WTC11 (cell line): Measurements from ENCODE around the gene GADL1. TPM values are rescaled to one million over a fixed set of nuclear protein-coding genes. Genes with fewer than 3 reads are reported as not detected.

Source experiments
- ATAC-seq: fragments of 200-7000 bp; cut with Tn5 transposase; 2 replicates; pipeline ENCODE4 v1.10.0; 2021; ENCODE audit warnings: mild to moderate bottlenecking, moderate library complexity
- CTCF ChIA-PET: fragments of 300-600 bp; sonication (Branson Sonifier 250); formaldehyde crosslinking; loops from one replicate; lab custom pipeline; 2021; ENCODE audit warnings: antibody characterized with exemption; lab: Charles Lee
- POLR2A ChIA-PET: fragments of 350-600 bp; sonication (Branson Sonifier 250); formaldehyde crosslinking; loops from one replicate; lab custom pipeline; 2021; ENCODE audit warnings: antibody characterized with exemption; lab: Charles Lee
- DNase-seq: peaks from one replicate; pipeline ENCODE4 v3.0.0; 2021; ENCODE audit warnings: low spot score
- H3K27ac Mint-ChIP-seq: 2 replicates; pipeline ENCODE4 v1.8.0; 2021; ENCODE audit warnings: mixed read lengths
- H3K27me3 Mint-ChIP-seq: 2 replicates; pipeline ENCODE4 v1.8.0; 2021; ENCODE audit warnings: low read depth, mild to moderate bottlenecking, moderate library complexity, mixed read lengths
- H3K36me3 Mint-ChIP-seq: 2 replicates; pipeline ENCODE4 v1.8.0; 2021; ENCODE audit warnings: mixed read lengths
- H3K4me1 Mint-ChIP-seq: 2 replicates; pipeline ENCODE4 v1.8.0; 2022; ENCODE audit warnings: mixed read lengths
- H3K4me3 Mint-ChIP-seq: 2 replicates; pipeline ENCODE4 v1.8.0; 2021; ENCODE audit warnings: mild to moderate bottlenecking, moderate library complexity, mixed read lengths
- H3K9me3 Mint-ChIP-seq: 2 replicates; pipeline ENCODE4 v1.8.0; 2021; ENCODE audit warnings: mixed read lengths
- ELF4 ChIP-seq: sonication (generic); formaldehyde crosslinking; IDR thresholded peaks from 2 replicates; pipeline ENCODE4 v1.8.1; 2022; ENCODE audit warnings: low read depth, mild to moderate bottlenecking, moderate library complexity, missing genetic modification reagents
- ETV6 ChIP-seq: sonication (generic); formaldehyde crosslinking; IDR thresholded peaks from 2 replicates; pipeline ENCODE4 v1.8.1; 2022; ENCODE audit warnings: mild to moderate bottlenecking, missing genetic modification reagents
- GRHL2 ChIP-seq: fragments of 250-450 bp; sonication (Bioruptor Pico); IDR thresholded peaks from 2 replicates; pipeline ENCODE4 v1.8.0; 2022; ENCODE audit warnings: mild to moderate bottlenecking, moderate library complexity; ENCODE audit not compliant: insufficient replicate concordance, severe bottlenecking
- JUN ChIP-seq: sonication (generic); formaldehyde crosslinking; IDR thresholded peaks from 2 replicates; pipeline ENCODE4 v1.8.0; 2023; ENCODE audit warnings: mild to moderate bottlenecking, missing genetic modification reagents
- MYBL2 ChIP-seq: sonication (generic); formaldehyde crosslinking; IDR thresholded peaks from 2 replicates; pipeline ENCODE4 v1.8.1; 2023; ENCODE audit warnings: mild to moderate bottlenecking, moderate library complexity, missing genetic modification reagents
- NFYB ChIP-seq: sonication (generic); formaldehyde crosslinking; conservative IDR thresholded peaks from 2 replicates; pipeline ENCODE4 v1.8.0; 2022; ENCODE audit warnings: low read depth, missing genetic modification reagents
- NR2C2 ChIP-seq: sonication (generic); formaldehyde crosslinking; IDR thresholded peaks from 2 replicates; pipeline ENCODE4 v1.8.0; 2022; ENCODE audit warnings: mild to moderate bottlenecking, missing genetic modification reagents
- NR3C1 ChIP-seq: sonication (generic); formaldehyde crosslinking; conservative IDR thresholded peaks from 2 replicates; pipeline ENCODE4 v1.8.1; 2023; ENCODE audit warnings: low read depth, mild to moderate bottlenecking, missing genetic modification reagents
- SMAD4 ChIP-seq: sonication (generic); formaldehyde crosslinking; IDR thresholded peaks from 2 replicates; pipeline ENCODE4 v1.8.0; 2022; ENCODE audit warnings: mild to moderate bottlenecking, missing genetic modification reagents
- TEAD1 ChIP-seq: sonication (generic); formaldehyde crosslinking; IDR thresholded peaks from 2 replicates; pipeline ENCODE4 v1.8.0; 2022; ENCODE audit warnings: mild to moderate bottlenecking, missing genetic modification reagents
- TEAD4 ChIP-seq: sonication (generic); formaldehyde crosslinking; IDR thresholded peaks from 2 replicates; pipeline ENCODE4 v1.8.0; 2022; ENCODE audit warnings: mild to moderate bottlenecking, missing genetic modification reagents
- total RNA-seq: library from RNA; stranded (reverse); gene quantifications from 3 replicates; pipeline ENCODE4 v1.2.3, GENCODE V29; 2021
- TF ChIP-seq, protein P1 (sequence below): sonication (generic); formaldehyde crosslinking; IDR thresholded peaks from 2 replicates; pipeline ENCODE4 v1.8.0; 2022; ENCODE audit warnings: mild to moderate bottlenecking, missing genetic modification reagents
- TF ChIP-seq, protein P2 (sequence below): fragments of 200-600 bp; IDR thresholded peaks from 2 replicates; pipeline ENCODE4 v1.8.0; 2022; ENCODE audit warnings: antibody characterized with exemption
- TF ChIP-seq, protein P3 (sequence below): sonication (generic); formaldehyde crosslinking; IDR thresholded peaks from 2 replicates; pipeline ENCODE4 v1.8.1; 2022; ENCODE audit warnings: mild to moderate bottlenecking, missing genetic modification reagents, moderate library complexity, borderline replicate concordance
- TF ChIP-seq, protein P4 (sequence below): sonication (generic); formaldehyde crosslinking; IDR thresholded peaks from 2 replicates; pipeline ENCODE4 v1.8.1; 2022; ENCODE audit warnings: low read depth, mild to moderate bottlenecking, moderate library complexity, missing genetic modification reagents, borderline replicate concordance
- TF ChIP-seq, protein P5 (sequence below): sonication (generic); formaldehyde crosslinking; IDR thresholded peaks from 2 replicates; pipeline ENCODE4 v1.8.1; 2022; ENCODE audit warnings: low read depth, missing genetic modification reagents, borderline replicate concordance
- TF ChIP-seq, protein P6 (sequence below): sonication (generic); formaldehyde crosslinking; IDR thresholded peaks from 2 replicates; pipeline ENCODE4 v1.8.1; 2023; ENCODE audit warnings: mild to moderate bottlenecking, missing genetic modification reagents, borderline replicate concordance

GADL1 gene
- total RNA-seq, 1 experiment from 2014 or later = 0.15 TPM

DNA sequence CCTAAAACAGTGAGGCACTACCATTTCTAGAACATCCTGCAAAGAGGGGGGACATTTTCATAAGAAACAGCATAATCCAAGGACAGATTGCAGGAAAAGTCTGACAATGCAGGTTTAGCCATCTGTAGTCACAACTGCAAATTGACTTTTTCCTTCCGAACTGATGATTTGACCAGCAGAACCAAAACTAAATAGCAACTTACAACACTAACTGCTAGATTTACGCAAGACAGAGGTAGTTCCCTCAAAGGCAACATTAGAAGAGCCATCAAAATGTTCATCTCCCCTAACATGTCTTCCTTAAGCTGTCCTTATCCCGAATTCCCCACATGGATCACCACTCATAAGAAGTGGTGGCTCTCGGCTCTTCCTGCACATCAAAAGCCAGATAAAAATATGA lies 129.6 kb downstream of the GADL1 start:
- ATAC-seq (no peak), DNase-seq (no peak)
- ChIA-PET CTCF (no interaction called here), POLR2A (no interaction called here)
- Mint-ChIP-seq H3K4me1 (peaks cover 8% of the 10 kb centered on the region; the same call in 1 of the 2 replicates), H3K4me3 (no peak overlapping the region), H3K9me3 (no peaks in the 10 kb centered on the region), H3K36me3 (no peaks in the 10 kb centered on the region), H3K27ac (no peak overlapping the region), H3K27me3 (no peaks in the 10 kb centered on the region)
- TF ChIP-seq, protein P1, sequence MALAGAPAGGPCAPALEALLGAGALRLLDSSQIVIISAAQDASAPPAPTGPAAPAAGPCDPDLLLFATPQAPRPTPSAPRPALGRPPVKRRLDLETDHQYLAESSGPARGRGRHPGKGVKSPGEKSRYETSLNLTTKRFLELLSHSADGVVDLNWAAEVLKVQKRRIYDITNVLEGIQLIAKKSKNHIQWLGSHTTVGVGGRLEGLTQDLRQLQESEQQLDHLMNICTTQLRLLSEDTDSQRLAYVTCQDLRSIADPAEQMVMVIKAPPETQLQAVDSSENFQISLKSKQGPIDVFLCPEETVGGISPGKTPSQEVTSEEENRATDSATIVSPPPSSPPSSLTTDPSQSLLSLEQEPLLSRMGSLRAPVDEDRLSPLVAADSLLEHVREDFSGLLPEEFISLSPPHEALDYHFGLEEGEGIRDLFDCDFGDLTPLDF (CRISPR knock-in tag) = no peak
- TF ChIP-seq TEAD4 (no peak), NR2C2 (CRISPR knock-in tag) (no peak)

DNA sequence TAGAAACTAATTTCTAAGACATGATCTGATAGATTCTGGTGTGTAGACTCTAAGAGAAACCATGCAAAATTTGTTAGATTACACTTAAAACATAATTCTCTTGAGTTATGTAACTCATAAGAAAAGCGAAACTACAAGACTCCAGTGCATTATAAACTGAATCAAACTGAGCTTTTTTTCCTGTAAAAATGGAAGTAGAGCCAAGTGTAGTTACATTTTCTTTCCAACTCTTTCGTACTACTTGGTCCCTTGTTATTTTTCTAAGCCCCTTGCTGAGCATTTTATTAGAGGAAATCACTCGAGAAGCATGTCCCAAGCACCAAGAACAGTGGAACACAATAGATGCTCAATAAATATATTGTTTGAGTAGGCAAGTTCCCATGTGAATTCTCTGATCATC lies 130.2 kb downstream of the GADL1 start:
- CTCF ChIA-PET = no interaction called here
- Mint-ChIP-seq H3K27ac (no peak overlapping the region), H3K9me3 (no peaks in the 10 kb centered on the region), H3K27me3 (no peaks in the 10 kb centered on the region)
- POLR2A ChIA-PET = no interaction called here
- ATAC-seq (no peak), DNase-seq (no peak)
- TF ChIP-seq GRHL2 (CRISPR knock-in tag) (no peak), NR2C2 (CRISPR knock-in tag) (no peak), MYBL2 (CRISPR knock-in tag) (no peak), TEAD1 (CRISPR knock-in tag) (no peak), ETV6 (CRISPR knock-in tag) (no peak), TEAD4 (no peak), NFYB (CRISPR knock-in tag) (no peak), JUN (CRISPR knock-in tag) (no peak), SMAD4 (CRISPR knock-in tag) (no peak), ELF4 (no peak), NR3C1 (CRISPR knock-in tag) (no peak)
- TF ChIP-seq, protein P2, sequence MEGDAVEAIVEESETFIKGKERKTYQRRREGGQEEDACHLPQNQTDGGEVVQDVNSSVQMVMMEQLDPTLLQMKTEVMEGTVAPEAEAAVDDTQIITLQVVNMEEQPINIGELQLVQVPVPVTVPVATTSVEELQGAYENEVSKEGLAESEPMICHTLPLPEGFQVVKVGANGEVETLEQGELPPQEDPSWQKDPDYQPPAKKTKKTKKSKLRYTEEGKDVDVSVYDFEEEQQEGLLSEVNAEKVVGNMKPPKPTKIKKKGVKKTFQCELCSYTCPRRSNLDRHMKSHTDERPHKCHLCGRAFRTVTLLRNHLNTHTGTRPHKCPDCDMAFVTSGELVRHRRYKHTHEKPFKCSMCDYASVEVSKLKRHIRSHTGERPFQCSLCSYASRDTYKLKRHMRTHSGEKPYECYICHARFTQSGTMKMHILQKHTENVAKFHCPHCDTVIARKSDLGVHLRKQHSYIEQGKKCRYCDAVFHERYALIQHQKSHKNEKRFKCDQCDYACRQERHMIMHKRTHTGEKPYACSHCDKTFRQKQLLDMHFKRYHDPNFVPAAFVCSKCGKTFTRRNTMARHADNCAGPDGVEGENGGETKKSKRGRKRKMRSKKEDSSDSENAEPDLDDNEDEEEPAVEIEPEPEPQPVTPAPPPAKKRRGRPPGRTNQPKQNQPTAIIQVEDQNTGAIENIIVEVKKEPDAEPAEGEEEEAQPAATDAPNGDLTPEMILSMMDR = no peak
- TF ChIP-seq, protein P1 (CRISPR knock-in tag) = no peak
- TF ChIP-seq, protein P3, sequence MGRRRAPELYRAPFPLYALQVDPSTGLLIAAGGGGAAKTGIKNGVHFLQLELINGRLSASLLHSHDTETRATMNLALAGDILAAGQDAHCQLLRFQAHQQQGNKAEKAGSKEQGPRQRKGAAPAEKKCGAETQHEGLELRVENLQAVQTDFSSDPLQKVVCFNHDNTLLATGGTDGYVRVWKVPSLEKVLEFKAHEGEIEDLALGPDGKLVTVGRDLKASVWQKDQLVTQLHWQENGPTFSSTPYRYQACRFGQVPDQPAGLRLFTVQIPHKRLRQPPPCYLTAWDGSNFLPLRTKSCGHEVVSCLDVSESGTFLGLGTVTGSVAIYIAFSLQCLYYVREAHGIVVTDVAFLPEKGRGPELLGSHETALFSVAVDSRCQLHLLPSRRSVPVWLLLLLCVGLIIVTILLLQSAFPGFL (CRISPR knock-in tag) = no peak
- TF ChIP-seq, protein P4, sequence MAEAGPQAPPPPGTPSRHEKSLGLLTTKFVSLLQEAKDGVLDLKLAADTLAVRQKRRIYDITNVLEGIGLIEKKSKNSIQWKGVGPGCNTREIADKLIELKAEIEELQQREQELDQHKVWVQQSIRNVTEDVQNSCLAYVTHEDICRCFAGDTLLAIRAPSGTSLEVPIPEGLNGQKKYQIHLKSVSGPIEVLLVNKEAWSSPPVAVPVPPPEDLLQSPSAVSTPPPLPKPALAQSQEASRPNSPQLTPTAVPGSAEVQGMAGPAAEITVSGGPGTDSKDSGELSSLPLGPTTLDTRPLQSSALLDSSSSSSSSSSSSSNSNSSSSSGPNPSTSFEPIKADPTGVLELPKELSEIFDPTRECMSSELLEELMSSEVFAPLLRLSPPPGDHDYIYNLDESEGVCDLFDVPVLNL = no peak
- TF ChIP-seq, protein P5, sequence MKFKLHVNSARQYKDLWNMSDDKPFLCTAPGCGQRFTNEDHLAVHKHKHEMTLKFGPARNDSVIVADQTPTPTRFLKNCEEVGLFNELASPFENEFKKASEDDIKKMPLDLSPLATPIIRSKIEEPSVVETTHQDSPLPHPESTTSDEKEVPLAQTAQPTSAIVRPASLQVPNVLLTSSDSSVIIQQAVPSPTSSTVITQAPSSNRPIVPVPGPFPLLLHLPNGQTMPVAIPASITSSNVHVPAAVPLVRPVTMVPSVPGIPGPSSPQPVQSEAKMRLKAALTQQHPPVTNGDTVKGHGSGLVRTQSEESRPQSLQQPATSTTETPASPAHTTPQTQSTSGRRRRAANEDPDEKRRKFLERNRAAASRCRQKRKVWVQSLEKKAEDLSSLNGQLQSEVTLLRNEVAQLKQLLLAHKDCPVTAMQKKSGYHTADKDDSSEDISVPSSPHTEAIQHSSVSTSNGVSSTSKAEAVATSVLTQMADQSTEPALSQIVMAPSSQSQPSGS (CRISPR knock-in tag) = no peak
- TF ChIP-seq, protein P6, sequence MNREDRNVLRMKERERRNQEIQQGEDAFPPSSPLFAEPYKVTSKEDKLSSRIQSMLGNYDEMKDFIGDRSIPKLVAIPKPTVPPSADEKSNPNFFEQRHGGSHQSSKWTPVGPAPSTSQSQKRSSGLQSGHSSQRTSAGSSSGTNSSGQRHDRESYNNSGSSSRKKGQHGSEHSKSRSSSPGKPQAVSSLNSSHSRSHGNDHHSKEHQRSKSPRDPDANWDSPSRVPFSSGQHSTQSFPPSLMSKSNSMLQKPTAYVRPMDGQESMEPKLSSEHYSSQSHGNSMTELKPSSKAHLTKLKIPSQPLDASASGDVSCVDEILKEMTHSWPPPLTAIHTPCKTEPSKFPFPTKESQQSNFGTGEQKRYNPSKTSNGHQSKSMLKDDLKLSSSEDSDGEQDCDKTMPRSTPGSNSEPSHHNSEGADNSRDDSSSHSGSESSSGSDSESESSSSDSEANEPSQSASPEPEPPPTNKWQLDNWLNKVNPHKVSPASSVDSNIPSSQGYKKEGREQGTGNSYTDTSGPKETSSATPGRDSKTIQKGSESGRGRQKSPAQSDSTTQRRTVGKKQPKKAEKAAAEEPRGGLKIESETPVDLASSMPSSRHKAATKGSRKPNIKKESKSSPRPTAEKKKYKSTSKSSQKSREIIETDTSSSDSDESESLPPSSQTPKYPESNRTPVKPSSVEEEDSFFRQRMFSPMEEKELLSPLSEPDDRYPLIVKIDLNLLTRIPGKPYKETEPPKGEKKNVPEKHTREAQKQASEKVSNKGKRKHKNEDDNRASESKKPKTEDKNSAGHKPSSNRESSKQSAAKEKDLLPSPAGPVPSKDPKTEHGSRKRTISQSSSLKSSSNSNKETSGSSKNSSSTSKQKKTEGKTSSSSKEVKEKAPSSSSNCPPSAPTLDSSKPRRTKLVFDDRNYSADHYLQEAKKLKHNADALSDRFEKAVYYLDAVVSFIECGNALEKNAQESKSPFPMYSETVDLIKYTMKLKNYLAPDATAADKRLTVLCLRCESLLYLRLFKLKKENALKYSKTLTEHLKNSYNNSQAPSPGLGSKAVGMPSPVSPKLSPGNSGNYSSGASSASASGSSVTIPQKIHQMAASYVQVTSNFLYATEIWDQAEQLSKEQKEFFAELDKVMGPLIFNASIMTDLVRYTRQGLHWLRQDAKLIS (CRISPR knock-in tag) = no peak
- TF ChIP-seq, all 79 proteins: peak for 0
- peaks cover 8% of the 10 kb centered on the region; the same call in 1 of the 2 replicates for H3K4me1 Mint-ChIP-seq
- no peaks in the 10 kb centered on the region for H3K36me3 Mint-ChIP-seq
- H3K4me3 Mint-ChIP-seq = no peak overlapping the region
